T-cell (primary cell): ENCODE data around the gene TEAD3. TPM values are rescaled to one million over a fixed set of nuclear protein-coding genes. Genes with fewer than 3 reads are reported as not detected.
A peak's percentile ranks its signal among the peaks of the same experiment; 100 is the strongest.

Experiments
- ATAC-seq, 4 experiments: fragments of 200-7000 bp in 3 of 4; fragments of 150-1000 bp in 1 of 4; cut with Tn5 transposase; replicated peaks in 1 of 4; 1 replicate in 3 of 4; 2 replicates in 1 of 4; pipeline ENCODE4 v1.10.0; 2021; ENCODE audit warnings: moderate library complexity in 3 of 4, mild to moderate bottlenecking in 2 of 4, moderate number of reproducible peaks in 1 of 4
- CTCF ChIA-PET, 2 donors: fragments of 300-600 bp; sonication (Branson Sonifier 250); formaldehyde crosslinking; loops; one replicate each; lab custom pipeline; 2022; ENCODE audit warnings: antibody characterized with exemption in 2 of 2; lab: Charles Lee
- POLR2A ChIA-PET, 2 donors: fragments of 300-600 bp; sonication (Branson Sonifier 250); formaldehyde crosslinking; loops; one replicate each; lab custom pipeline; 2022; ENCODE audit warnings: antibody characterized with exemption in 2 of 2; lab: Charles Lee
- DNase-seq, 35 experiments: peaks; one replicate each; pipeline versions ENCODE4 v3.0.0 to v3.0.0-alpha.2; 2013 to 2023
- H3K27ac ChIP-seq: one replicate; pipeline ENCODE4 v1.5.1; 2013; ENCODE audit warnings: low read length
- H3K27me3 ChIP-seq, 2 experiments: replicated peaks in 1 of 2; 1 replicate in 1 of 2; 2 replicates in 1 of 2; pipeline versions ENCODE4 v1.6.1 to v1.7.0; 2013; ENCODE audit warnings: low read length in 1 of 2, mixed read lengths in 1 of 2; ENCODE audit not compliant: control insufficient read depth in 2 of 2, insufficient read depth in 2 of 2; ENCODE audit errors: extremely low read depth in 1 of 2
- H3K36me3 ChIP-seq, 2 donors: 1 replicate in 1 of 2; 2 replicates in 1 of 2; pipeline versions ENCODE4 v1.6.1 to v1.7.0; 2013; ENCODE audit warnings: low read length in 1 of 2; ENCODE audit not compliant: control insufficient read depth in 2 of 2, insufficient read depth in 1 of 2; ENCODE audit errors: extremely low read depth in 1 of 2
- H3K4me1 ChIP-seq, 2 experiments: 1 replicate in 1 of 2; 2 replicates in 1 of 2; pipeline versions ENCODE4 v1.6.1 to v1.7.0; 2013; ENCODE audit warnings: low read length in 2 of 2, mixed read lengths in 1 of 2; ENCODE audit not compliant: insufficient read depth in 2 of 2, control insufficient read depth in 1 of 2; ENCODE audit errors: extremely low read depth in 1 of 2
- H3K4me3 ChIP-seq, 2 donors: 1 replicate in 1 of 2; 2 replicates in 1 of 2; pipeline versions ENCODE4 v1.5.1 to v1.7.0; 2013; ENCODE audit warnings: mild to moderate bottlenecking in 2 of 2, low read length in 1 of 2, moderate library complexity in 1 of 2; ENCODE audit not compliant: control insufficient read depth in 1 of 2; ENCODE audit errors: extremely low read depth in 1 of 2
- H3K9me3 ChIP-seq: 2 replicates; pipeline ENCODE4 v1.7.0; 2013
- H3K27ac Mint-ChIP-seq, 2 donors: one replicate each; pipeline ENCODE4 v1.8.0; 2020 to 2021; ENCODE audit warnings: mild to moderate bottlenecking in 2 of 2, mixed read lengths in 2 of 2
- H3K27me3 Mint-ChIP-seq, 2 donors: one replicate each; pipeline ENCODE4 v1.8.0; 2021 to 2022; ENCODE audit warnings: mixed read lengths in 2 of 2
- H3K36me3 Mint-ChIP-seq: one replicate; pipeline ENCODE4 v1.8.0; 2021; ENCODE audit warnings: mixed read lengths
- H3K4me1 Mint-ChIP-seq, 3 donors: one replicate each; pipeline ENCODE4 v1.8.0; 2020 to 2022; ENCODE audit warnings: mixed read lengths in 3 of 3, mild to moderate bottlenecking in 1 of 3
- H3K4me3 Mint-ChIP-seq, 3 donors: one replicate each; pipeline ENCODE4 v1.8.0; 2020 to 2022; ENCODE audit warnings: mild to moderate bottlenecking in 3 of 3, mixed read lengths in 3 of 3, moderate library complexity in 3 of 3
- H3K9me3 Mint-ChIP-seq, 3 donors: one replicate each; pipeline ENCODE4 v1.8.0; 2020 to 2022; ENCODE audit warnings: mixed read lengths in 3 of 3
- WGBS: methylation state at CpG from one replicate; pipeline ENCODE4 v1.1.5; 2013; ENCODE audit warnings: missing lambda C conversion rate; ENCODE audit not compliant: insufficient coverage; 5-methylcytosine and 5-hydroxymethylcytosine counted together
- total RNA-seq, 35 experiments: library from RNA in 6 of 35; stranded (reverse) in 6 of 35; fragments of 120-200 nt in 1 of 35; gene quantifications; one replicate each; pipeline versions ENCODE4 v1.2.1 to v1.2.4 and lab custom pipeline; 2013 to 2026

The TEAD3 gene
- total RNA-seq (under 1 TPM in 3 of 5 donors, not detected in 2; 0.26 to 0.53 (median 0.41) TPM), total RNA-seq (lab: John Stamatoyannopoulos, UW) (0 to 2.9 (median 0.35) reads per million in 29 experiments)
- total RNA-seq (2013): 0.06 TPM

- Mint-ChIP-seq H3K4me1 (peaks cover 17 to 22% (median 19%) of the 10 kb centered on the region in 3 donors), H3K27ac (no peak within 1 kb of the TSS), H3K9me3 (no peaks in the 10 kb centered on the region), H3K36me3 (no peaks in the 10 kb centered on the region), H3K27me3 (peaks cover 0 to 20% of the 10 kb centered on the region in 2 donors), H3K4me3 (peak within 1 kb of the TSS; percentile 73 to 81 (median 74))
- POLR2A ChIA-PET: interaction anchor here in 1 of 2 donors (0.5 to 0.6 kb wide), 2 partner anchors 10 kb away, joined by 3 to 13 read pairs; no protein-coding TSS in a partner anchor
- CTCF ChIA-PET: interaction anchor here in 1 of 2 donors (0.7 kb wide), 1 partner anchor 168 kb away, joined by 5 read pairs; no protein-coding TSS in a partner anchor
- H3K4me3 ChIP-seq: peak within 1 kb of the TSS; percentile 58 to 79
- H3K36me3 ChIP-seq: no peaks in the 10 kb centered on the region
- H3K27ac ChIP-seq: no peak within 1 kb of the TSS
- peaks cover 0 to 27% of the 10 kb centered on the region in 2 experiments for H3K4me1 ChIP-seq
- 1% methylated on average over 71 of the region's 98 CpGs for WGBS
- H3K9me3 ChIP-seq: no peaks in the 10 kb centered on the region
- ATAC-seq: peak; percentile 76 to 78 (median 77)
- H3K27me3 ChIP-seq: peaks cover 0 to 34% of the 10 kb centered on the region in 2 experiments
- DNase-seq: peak in 23 of 35 experiments; percentile 7 to 67 (median 26)
Measured at GRCh38 chr6:35496841-35497570, at the start of gene TEAD3. Gene TEAD3 (minus strand): TSS chr6:35497079.

- ChIA-PET POLR2A (no interaction called here), CTCF (interaction anchor here in 1 of 2 donors (0.6 kb wide), 1 partner anchor 46 kb away, joined by 3 read pairs; no protein-coding TSS in a partner anchor)
- ATAC-seq (no peak), DNase-seq (no peak)
- Mint-ChIP-seq H3K36me3 (peaks cover 3% of the 10 kb centered on the region), H3K27ac (no peak overlapping the region), H3K4me3 (no peak overlapping the region), H3K27me3 (no peaks in the 10 kb centered on the region), H3K9me3 (peaks cover 0 to 2% (median under 1%) of the 10 kb centered on the region in 3 donors), H3K4me1 (peaks cover 4 to 14% (median 6%) of the 10 kb centered on the region in 3 donors)
- no peak overlapping the region for H3K4me3 ChIP-seq
- 93% methylated on average over 9 of the region's 13 CpGs for WGBS
- no peak overlapping the region for H3K27ac ChIP-seq
- H3K27me3 ChIP-seq: peaks cover 0 to 3% of the 10 kb centered on the region in 2 experiments
- H3K36me3 ChIP-seq: no peaks in the 10 kb centered on the region
- H3K9me3 ChIP-seq: no peaks in the 10 kb centered on the region
- peaks cover 0 to 3% of the 10 kb centered on the region in 2 experiments for H3K4me1 ChIP-seq
Measured at GRCh38 chr6:35544769-35545361, 48.0 kb upstream of the TEAD3 start.

- CTCF ChIA-PET: interaction anchor here in 1 of 2 donors (0.7 to 1.1 kb wide), 3 partner anchors 16 to 218 kb away, joined by 3 to 4 read pairs (median 3); no protein-coding TSS in a partner anchor
- Mint-ChIP-seq H3K27me3 (no peaks in the 10 kb centered on the region), H3K4me3 (no peak overlapping the region), H3K9me3 (no peaks in the 10 kb centered on the region), H3K36me3 (no peaks in the 10 kb centered on the region), H3K4me1 (peaks cover 4 to 14% (median 6%) of the 10 kb centered on the region in 3 donors), H3K27ac (peak overlapping the region in 1 of 2 donors; percentile 22)
- H3K9me3 ChIP-seq: no peaks in the 10 kb centered on the region
- WGBS: 87% methylated on average over 4 of the region's 16 CpGs
- H3K36me3 ChIP-seq: no peaks in the 10 kb centered on the region
- H3K4me1 ChIP-seq: peaks cover 0 to 3% of the 10 kb centered on the region in 2 experiments
- DNase-seq (no peak), ATAC-seq (no peak)
- no peak overlapping the region for H3K4me3 ChIP-seq
- peaks cover 0 to 3% of the 10 kb centered on the region in 2 experiments for H3K27me3 ChIP-seq
- no peak overlapping the region for H3K27ac ChIP-seq
- POLR2A ChIA-PET: interaction anchor here in 1 of 2 donors (0.6 kb wide), 1 partner anchor 1721 kb away, joined by 4 read pairs; no protein-coding TSS in a partner anchor
Measured at GRCh38 chr6:35543459-35544193, 46.7 kb upstream of the TEAD3 start.

- H3K4me1 Mint-ChIP-seq: peaks cover 4 to 14% (median 6%) of the 10 kb centered on the region in 3 donors
- Histone ChIP-seq H3K27ac (no peak overlapping the region), H3K27me3 (peaks cover 0 to 3% of the 10 kb centered on the region in 2 experiments), H3K4me1 (peaks cover 0 to 3% of the 10 kb centered on the region in 2 experiments), H3K9me3 (no peaks in the 10 kb centered on the region), H3K4me3 (no peak overlapping the region), H3K36me3 (no peaks in the 10 kb centered on the region)
- no peak overlapping the region for H3K27ac Mint-ChIP-seq
- CTCF ChIA-PET: interaction anchor here (0.5 to 1.1 kb wide), 4 partner anchors 11 to 301 kb away, joined by 3 to 7 read pairs (median 4); no protein-coding TSS in a partner anchor
- no peaks in the 10 kb centered on the region for H3K9me3 Mint-ChIP-seq
- WGBS: 90% methylated on average over 2 of the region's 2 CpGs
- H3K27me3 Mint-ChIP-seq: no peaks in the 10 kb centered on the region
- no peak overlapping the region for H3K4me3 Mint-ChIP-seq
- no peak for ATAC-seq
- POLR2A ChIA-PET: no interaction called here
- H3K36me3 Mint-ChIP-seq: no peaks in the 10 kb centered on the region
- no peak for DNase-seq
Measured at GRCh38 chr6:35541836-35542235, 45.0 kb upstream of the TEAD3 start.

GRCh38 chr6:35539223-35539622, 42.3 kb upstream of the TEAD3 start:
- Mint-ChIP-seq H3K36me3 (no peaks in the 10 kb centered on the region), H3K4me3 (no peak overlapping the region), H3K27ac (peak overlapping the region in 1 of 2 donors; percentile 49), H3K4me1 (peaks cover 7 to 18% (median 13%) of the 10 kb centered on the region in 3 donors), H3K9me3 (no peaks in the 10 kb centered on the region), H3K27me3 (peaks cover 4 to 6% of the 10 kb centered on the region in 2 donors)
- POLR2A ChIA-PET: interaction anchor here in 1 of 2 donors (0.6 kb wide), 1 partner anchor 32 kb away, joined by 10 read pairs; no protein-coding TSS in a partner anchor
- Histone ChIP-seq H3K27ac (no peak overlapping the region), H3K9me3 (no peaks in the 10 kb centered on the region), H3K4me3 (no peak overlapping the region), H3K27me3 (peaks cover 0 to 10% of the 10 kb centered on the region in 2 experiments), H3K4me1 (peaks cover 3 to 5% of the 10 kb centered on the region in 2 experiments), H3K36me3 (no peaks in the 10 kb centered on the region)
- CTCF ChIA-PET: interaction anchor here (0.7 kb wide), 2 partner anchors 18 to 931 kb away, joined by 5 read pairs; no protein-coding TSS in a partner anchor
- no peak for ATAC-seq
- 88% methylated on average over 1 of the region's 3 CpGs for WGBS
- no peak for DNase-seq
